HepG2 (cell line): ENCODE results near the gene KIAA1217. TPM values are rescaled to one million over a fixed set of nuclear protein-coding genes. Genes with fewer than 3 reads are reported as not detected.

ENCODE experiments used
- ARHGAP35 ChIP-seq: sonication (generic); formaldehyde crosslinking; IDR thresholded peaks from 2 replicates; pipeline ENCODE4 v1.9.0; 2022; ENCODE audit warnings: mild to moderate bottlenecking, inconsistent platforms, moderate library complexity, missing genetic modification reagents, borderline replicate concordance
- CC2D1A ChIP-seq: sonication (generic); formaldehyde crosslinking; IDR thresholded peaks from 2 replicates; pipeline ENCODE4 v1.8.1; 2023; ENCODE audit warnings: mild to moderate bottlenecking, missing genetic modification reagents
- CENPT ChIP-seq: sonication (generic); formaldehyde crosslinking; IDR thresholded peaks from 2 replicates; pipeline ENCODE4 v1.8.0; 2022; ENCODE audit warnings: low read depth, mild to moderate bottlenecking, moderate library complexity, missing genetic modification reagents
- FLYWCH1 ChIP-seq: sonication (generic); formaldehyde crosslinking; IDR thresholded peaks from 2 replicates; pipeline ENCODE4 v1.8.1; 2023; ENCODE audit warnings: mild to moderate bottlenecking, missing genetic modification reagents
- GPBP1L1 ChIP-seq: sonication (generic); formaldehyde crosslinking; IDR thresholded peaks from 2 replicates; pipeline ENCODE4 v1.5.0; 2020; ENCODE audit warnings: mild to moderate bottlenecking, missing genetic modification reagents
- HOXA3 ChIP-seq: sonication (generic); formaldehyde crosslinking; IDR thresholded peaks from 2 replicates; pipeline ENCODE4 v1.5.0; 2020; ENCODE audit warnings: missing genetic modification reagents
- KLF15 ChIP-seq: sonication (generic); formaldehyde crosslinking; IDR thresholded peaks from 2 replicates; pipeline ENCODE4 v1.8.1; 2023; ENCODE audit warnings: borderline replicate concordance, mild to moderate bottlenecking, inconsistent platforms, missing genetic modification reagents, mixed read lengths
- MIER3 ChIP-seq: IDR thresholded peaks from 2 replicates; pipeline ENCODE4 v1.6.1; 2016; ENCODE audit warnings: missing compliant biosample characterization, borderline replicate concordance
- MTA3 ChIP-seq: sonication (generic); formaldehyde crosslinking; IDR thresholded peaks from 2 replicates; pipeline ENCODE4 v1.4.0; 2020; ENCODE audit warnings: missing genetic modification reagents
- NFIC ChIP-seq: IDR thresholded peaks from 2 replicates; pipeline ENCODE4 v1.6.1; 2012; ENCODE audit warnings: mild to moderate bottlenecking, low read length, inconsistent platforms
- PHB2 ChIP-seq: fragments of 450-650 bp; IDR thresholded peaks from 2 replicates; pipeline ENCODE4 v1.6.1; 2018; ENCODE audit not compliant: partially characterized antibody
- PITX1 ChIP-seq: sonication (generic); formaldehyde crosslinking; IDR thresholded peaks from 2 replicates; pipeline ENCODE4 v1.5.1; 2020; ENCODE audit warnings: mild to moderate bottlenecking, missing genetic modification reagents
- SIN3B ChIP-seq: fragments of 150-350 bp; IDR thresholded peaks from 2 replicates; pipeline ENCODE4 v1.6.1; 2014; ENCODE audit warnings: low read length
- SMYD3 ChIP-seq: sonication (generic); formaldehyde crosslinking; IDR thresholded peaks from 2 replicates; pipeline ENCODE4 v1.8.1; 2023; ENCODE audit warnings: mild to moderate bottlenecking, missing genetic modification reagents
- SRF ChIP-seq: IDR thresholded peaks from 2 replicates; pipeline ENCODE4 v1.6.1; 2011; ENCODE audit warnings: mild to moderate bottlenecking, low read depth, low read length, moderate library complexity
- TOE1 ChIP-seq: sonication (generic); formaldehyde crosslinking; IDR thresholded peaks from 2 replicates; pipeline ENCODE4 v1.4.0; 2020; ENCODE audit warnings: mild to moderate bottlenecking, missing genetic modification reagents
- ZBTB42 ChIP-seq: sonication (generic); formaldehyde crosslinking; IDR thresholded peaks from 2 replicates; pipeline ENCODE4 v1.5.0; 2020; ENCODE audit warnings: mild to moderate bottlenecking, missing genetic modification reagents
- ZNF232 ChIP-seq: sonication (generic); formaldehyde crosslinking; IDR thresholded peaks from 2 replicates; pipeline ENCODE4 v1.4.0; 2020; ENCODE audit warnings: missing genetic modification reagents, borderline replicate concordance
- ZNF263 ChIP-seq: sonication (generic); formaldehyde crosslinking; IDR thresholded peaks from 2 replicates; pipeline ENCODE4 v1.4.0; 2020; ENCODE audit warnings: missing genetic modification reagents
- ZNF292 ChIP-seq: sonication (generic); formaldehyde crosslinking; IDR thresholded peaks from 2 replicates; pipeline ENCODE4 v1.8.1; 2022; ENCODE audit warnings: mild to moderate bottlenecking, low read depth, missing genetic modification reagents, borderline replicate concordance
- ZNF318 ChIP-seq: sonication (generic); formaldehyde crosslinking; IDR thresholded peaks from 2 replicates; pipeline ENCODE4 v1.4.0; 2020; ENCODE audit warnings: mild to moderate bottlenecking, missing genetic modification reagents
- ZNF383 ChIP-seq: sonication (generic); formaldehyde crosslinking; IDR thresholded peaks from 2 replicates; pipeline ENCODE4 v1.4.0; 2020; ENCODE audit warnings: missing genetic modification reagents, mild to moderate bottlenecking, borderline replicate concordance
- ZNF678 ChIP-seq: sonication (generic); formaldehyde crosslinking; IDR thresholded peaks from 2 replicates; pipeline ENCODE4 v1.4.0; 2020; ENCODE audit warnings: mild to moderate bottlenecking, missing genetic modification reagents
- polyA plus RNA-seq, 8 experiments: library from polyadenylated mRNA; depleted of rRNA in 3 of 8; stranded (reverse) in 7 of 8; unstranded in 1 of 8; fragments of >200 nt; fragmentation: Illumina TruSeq in 4 of 8; extraction: Trizol in 4 of 8; gene quantifications; 2 replicates each; pipeline versions ENCODE4 v1.2.1 to v1.2.3, GENCODE V29; 2011 to 2016; ENCODE audit warnings: low read depth in 4 of 8, missing spikeins in 1 of 8, mixed read lengths in 1 of 8; ENCODE audit not compliant: insufficient read depth in 1 of 8
- total RNA-seq, 5 experiments: library from RNA; depleted of rRNA; stranded (reverse); fragments of >200 nt; fragmentation: Illumina TruSeq; extraction: Trizol; gene quantifications; 2 replicates each; pipeline ENCODE4 v1.2.3, GENCODE V29; 2016; ENCODE audit warnings: low read depth in 1 of 5

The KIAA1217 gene
- total and polyA plus RNA-seq, 2 of the 13 experiments (the other 11 are each of a cell fraction or from before 2014, with no cell fraction given), result 4.6 to 10.9 TPM

- TF ChIP-seq CENPT (no peak), GPBP1L1 (no peak), SRF (no peak), SIN3B (no peak), ZNF292 (CRISPR knock-in tag) (no peak), ZNF263 (CRISPR knock-in tag) (peak; percentile 49; the same call in 1 of the 2 replicates), FLYWCH1 (no peak), HOXA3 (CRISPR knock-in tag) (peak; percentile 75), TOE1 (CRISPR knock-in tag) (no peak), MTA3 (CRISPR knock-in tag) (no peak), KLF15 (CRISPR knock-in tag) (no peak), SMYD3 (CRISPR knock-in tag) (no peak), PITX1 (CRISPR knock-in tag) (peak; percentile 80), ZNF232 (CRISPR knock-in tag) (0 out of 2 replicates have a peak, but pooled peaks have one; percentile 27), CC2D1A (CRISPR knock-in tag) (no peak), ZNF318 (CRISPR knock-in tag) (no peak), ZBTB42 (CRISPR knock-in tag) (no peak), ARHGAP35 (CRISPR knock-in tag) (no peak), PHB2 (no peak), NFIC (peak; percentile 87; the same call in 1 of the 2 replicates), MIER3 (CRISPR knock-in tag) (0 out of 2 replicates have a peak, but pooled peaks have one; percentile 48), ZNF678 (CRISPR knock-in tag) (no peak), ZNF383 (CRISPR knock-in tag) (no peak)
Observed at GRCh38 chr10:24541239-24541753, 332.4 kb downstream of the KIAA1217 start (continued).
